HepG2 (cell line): Measurements from ENCODE around the gene CD37. TPM values are rescaled to one million over a fixed set of nuclear protein-coding genes. Genes with fewer than 3 reads are reported as not detected.
A peak's percentile ranks its signal among the peaks of the same experiment; 100 is the strongest.

Source experiments
- CENPBD1 ChIP-seq: sonication (generic); formaldehyde crosslinking; IDR thresholded peaks from 2 replicates; pipeline ENCODE4 v1.8.0; 2022; ENCODE audit warnings: missing genetic modification reagents, low read depth, mild to moderate bottlenecking, borderline replicate concordance
- ELF1 ChIP-seq: sonication (generic); formaldehyde crosslinking; IDR thresholded peaks from 2 replicates; pipeline ENCODE4 v1.4.0; 2020; ENCODE audit warnings: missing genetic modification reagents
- ERF ChIP-seq: IDR thresholded peaks from 2 replicates; pipeline ENCODE4 v1.6.1; 2018; ENCODE audit warnings: missing biosample characterization, missing genetic modification reagents
- FOXA1 ChIP-seq, 2 experiments: fragments of 450-650 bp in 1 of 2; sonication (generic) in 1 of 2; formaldehyde crosslinking in 1 of 2; IDR thresholded peaks; 2 replicates each; pipeline versions ENCODE4 v1.4.0 to v1.6.1; 2016 to 2020; ENCODE audit warnings: missing genetic modification reagents in 1 of 2
- ISL2 ChIP-seq: sonication (generic); formaldehyde crosslinking; IDR thresholded peaks from 2 replicates; pipeline ENCODE4 v1.5.0; 2020; ENCODE audit warnings: missing genetic modification reagents
- KAT7 ChIP-seq: IDR thresholded peaks from 2 replicates; pipeline ENCODE4 v1.6.1; 2018; ENCODE audit warnings: borderline replicate concordance, missing compliant biosample characterization
- MAFG ChIP-seq: sonication (generic); formaldehyde crosslinking; IDR thresholded peaks from 2 replicates; pipeline ENCODE4 v1.5.1; 2020; ENCODE audit warnings: mild to moderate bottlenecking, missing genetic modification reagents
- NFYB ChIP-seq: sonication (generic); formaldehyde crosslinking; IDR thresholded peaks from 2 replicates; pipeline ENCODE4 v1.4.0; 2020; ENCODE audit warnings: missing genetic modification reagents
- NFYC ChIP-seq: IDR thresholded peaks from 2 replicates; pipeline ENCODE4 v1.6.1; 2016; ENCODE audit warnings: missing genetic modification reagents, missing compliant biosample characterization
- POLR2G ChIP-seq: fragments of 200-400 bp; formaldehyde crosslinking; IDR thresholded peaks from 2 replicates; pipeline ENCODE4 v1.6.1; 2018; ENCODE audit warnings: mild to moderate bottlenecking, low read depth, low read length, moderate library complexity
- RBFOX2 ChIP-seq: fragments of 200-400 bp; formaldehyde crosslinking; IDR thresholded peaks from 2 replicates; pipeline ENCODE4 v1.6.1; 2017; ENCODE audit warnings: low read depth, mild to moderate bottlenecking, low read length
- SCMH1 ChIP-seq: sonication (generic); formaldehyde crosslinking; IDR thresholded peaks from 2 replicates; pipeline ENCODE4 v1.9.0; 2021; ENCODE audit warnings: missing genetic modification reagents, mild to moderate bottlenecking, borderline replicate concordance
- ZBTB7A ChIP-seq: sonication (generic); formaldehyde crosslinking; IDR thresholded peaks from 2 replicates; pipeline ENCODE4 v1.8.0; 2022; ENCODE audit warnings: mild to moderate bottlenecking, missing genetic modification reagents
- ZFP36 ChIP-seq: fragments of 150-350 bp; IDR thresholded peaks from 2 replicates; pipeline ENCODE4 v1.6.1; 2018; ENCODE audit warnings: borderline replicate concordance, low read length, low read depth; ENCODE audit not compliant: partially characterized antibody
- ZNF10 ChIP-seq: sonication (generic); formaldehyde crosslinking; IDR thresholded peaks from 2 replicates; pipeline ENCODE4 v1.4.0; 2020; ENCODE audit warnings: mild to moderate bottlenecking, low read depth, missing genetic modification reagents, borderline replicate concordance
- ZNF160 ChIP-seq: sonication (generic); formaldehyde crosslinking; IDR thresholded peaks from 2 replicates; pipeline ENCODE4 v1.8.0; 2022; ENCODE audit warnings: mild to moderate bottlenecking, inconsistent platforms, missing genetic modification reagents
- ZNF34 ChIP-seq: sonication (generic); formaldehyde crosslinking; IDR thresholded peaks from 2 replicates; pipeline ENCODE4 v1.4.0; 2020; ENCODE audit warnings: mild to moderate bottlenecking, missing genetic modification reagents, borderline replicate concordance
- ZXDC ChIP-seq: sonication (generic); formaldehyde crosslinking; IDR thresholded peaks from 2 replicates; pipeline ENCODE4 v1.5.0; 2020; ENCODE audit warnings: mild to moderate bottlenecking, missing genetic modification reagents
- polyA plus RNA-seq, 8 experiments: library from polyadenylated mRNA; depleted of rRNA in 3 of 8; stranded (reverse) in 7 of 8; unstranded in 1 of 8; fragments of >200 nt; fragmentation: Illumina TruSeq in 4 of 8; extraction: Trizol in 4 of 8; gene quantifications; 2 replicates each; pipeline versions ENCODE4 v1.2.1 to v1.2.3, GENCODE V29; 2011 to 2016; ENCODE audit warnings: low read depth in 4 of 8, missing spikeins in 1 of 8, mixed read lengths in 1 of 8; ENCODE audit not compliant: insufficient read depth in 1 of 8
- total RNA-seq, 5 experiments: library from RNA; depleted of rRNA; stranded (reverse); fragments of >200 nt; fragmentation: Illumina TruSeq; extraction: Trizol; gene quantifications; 2 replicates each; pipeline ENCODE4 v1.2.3, GENCODE V29; 2016; ENCODE audit warnings: low read depth in 1 of 5
- TF ChIP-seq, protein P1 (sequence below): sonication (generic); formaldehyde crosslinking; conservative IDR thresholded peaks from 2 replicates; pipeline ENCODE4 v1.8.1; 2023; ENCODE audit warnings: missing genetic modification reagents
- TF ChIP-seq, protein P2 (sequence below): sonication (generic); formaldehyde crosslinking; IDR thresholded peaks from 2 replicates; pipeline ENCODE4 v1.4.0; 2020; ENCODE audit warnings: missing genetic modification reagents, mild to moderate bottlenecking, borderline replicate concordance
- TF ChIP-seq, protein P3 (sequence below): sonication (generic); formaldehyde crosslinking; IDR thresholded peaks from 2 replicates; pipeline ENCODE4 v1.4.0; 2020; ENCODE audit warnings: low read depth, mild to moderate bottlenecking, missing genetic modification reagents
- TF ChIP-seq, protein P4 (sequence below): sonication (generic); formaldehyde crosslinking; IDR thresholded peaks from 2 replicates; pipeline ENCODE4 v1.5.0; 2020; ENCODE audit warnings: missing genetic modification reagents

Gene CD37
- total and polyA plus RNA-seq, 2 of the 13 experiments (the other 11 are each of a cell fraction or from before 2014, with no cell fraction given), result not detected

- TF ChIP-seq, protein P1, sequence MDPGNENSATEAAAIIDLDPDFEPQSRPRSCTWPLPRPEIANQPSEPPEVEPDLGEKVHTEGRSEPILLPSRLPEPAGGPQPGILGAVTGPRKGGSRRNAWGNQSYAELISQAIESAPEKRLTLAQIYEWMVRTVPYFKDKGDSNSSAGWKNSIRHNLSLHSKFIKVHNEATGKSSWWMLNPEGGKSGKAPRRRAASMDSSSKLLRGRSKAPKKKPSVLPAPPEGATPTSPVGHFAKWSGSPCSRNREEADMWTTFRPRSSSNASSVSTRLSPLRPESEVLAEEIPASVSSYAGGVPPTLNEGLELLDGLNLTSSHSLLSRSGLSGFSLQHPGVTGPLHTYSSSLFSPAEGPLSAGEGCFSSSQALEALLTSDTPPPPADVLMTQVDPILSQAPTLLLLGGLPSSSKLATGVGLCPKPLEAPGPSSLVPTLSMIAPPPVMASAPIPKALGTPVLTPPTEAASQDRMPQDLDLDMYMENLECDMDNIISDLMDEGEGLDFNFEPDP, result no peak
- TF ChIP-seq, protein P2, sequence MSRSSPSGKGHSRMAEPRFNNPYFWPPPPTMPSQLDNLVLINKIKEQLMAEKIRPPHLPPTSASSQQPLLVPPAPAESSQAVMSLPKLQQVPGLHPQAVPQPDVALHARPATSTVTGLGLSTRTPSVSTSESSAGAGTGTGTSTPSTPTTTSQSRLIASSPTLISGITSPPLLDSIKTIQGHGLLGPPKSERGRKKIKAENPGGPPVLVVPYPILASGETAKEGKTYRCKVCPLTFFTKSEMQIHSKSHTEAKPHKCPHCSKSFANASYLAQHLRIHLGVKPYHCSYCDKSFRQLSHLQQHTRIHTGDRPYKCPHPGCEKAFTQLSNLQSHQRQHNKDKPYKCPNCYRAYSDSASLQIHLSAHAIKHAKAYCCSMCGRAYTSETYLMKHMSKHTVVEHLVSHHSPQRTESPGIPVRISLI (CRISPR knock-in tag), result no peak
- TF ChIP-seq NFYB (CRISPR knock-in tag) (peak; percentile 81), ZFP36 (no peak), ZNF160 (CRISPR knock-in tag) (no peak), KAT7 (CRISPR knock-in tag) (no peak), ELF1 (CRISPR knock-in tag) (peak; percentile 53; the same call in 1 of the 2 replicates), SCMH1 (CRISPR knock-in tag) (no peak), ZNF10 (CRISPR knock-in tag) (no peak), ZXDC (CRISPR knock-in tag) (no peak), ERF (CRISPR knock-in tag) (no peak), ISL2 (CRISPR knock-in tag) (no peak), CENPBD1 (CRISPR knock-in tag) (no peak), RBFOX2 (no peak), ZNF34 (CRISPR knock-in tag) (no peak), NFYC (CRISPR knock-in tag) (peak; percentile 91), FOXA1 (IDR thresholded peaks at IDR 0.05) (no peak), FOXA1 (CRISPR knock-in tag; IDR thresholded peaks at IDR 0.05) (no peak), POLR2G (no peak), MAFG (CRISPR knock-in tag) (no peak), ZBTB7A (no peak)
- TF ChIP-seq, protein P3, sequence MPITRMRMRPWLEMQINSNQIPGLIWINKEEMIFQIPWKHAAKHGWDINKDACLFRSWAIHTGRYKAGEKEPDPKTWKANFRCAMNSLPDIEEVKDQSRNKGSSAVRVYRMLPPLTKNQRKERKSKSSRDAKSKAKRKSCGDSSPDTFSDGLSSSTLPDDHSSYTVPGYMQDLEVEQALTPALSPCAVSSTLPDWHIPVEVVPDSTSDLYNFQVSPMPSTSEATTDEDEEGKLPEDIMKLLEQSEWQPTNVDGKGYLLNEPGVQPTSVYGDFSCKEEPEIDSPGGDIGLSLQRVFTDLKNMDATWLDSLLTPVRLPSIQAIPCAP, result no peak
- TF ChIP-seq, protein P4, sequence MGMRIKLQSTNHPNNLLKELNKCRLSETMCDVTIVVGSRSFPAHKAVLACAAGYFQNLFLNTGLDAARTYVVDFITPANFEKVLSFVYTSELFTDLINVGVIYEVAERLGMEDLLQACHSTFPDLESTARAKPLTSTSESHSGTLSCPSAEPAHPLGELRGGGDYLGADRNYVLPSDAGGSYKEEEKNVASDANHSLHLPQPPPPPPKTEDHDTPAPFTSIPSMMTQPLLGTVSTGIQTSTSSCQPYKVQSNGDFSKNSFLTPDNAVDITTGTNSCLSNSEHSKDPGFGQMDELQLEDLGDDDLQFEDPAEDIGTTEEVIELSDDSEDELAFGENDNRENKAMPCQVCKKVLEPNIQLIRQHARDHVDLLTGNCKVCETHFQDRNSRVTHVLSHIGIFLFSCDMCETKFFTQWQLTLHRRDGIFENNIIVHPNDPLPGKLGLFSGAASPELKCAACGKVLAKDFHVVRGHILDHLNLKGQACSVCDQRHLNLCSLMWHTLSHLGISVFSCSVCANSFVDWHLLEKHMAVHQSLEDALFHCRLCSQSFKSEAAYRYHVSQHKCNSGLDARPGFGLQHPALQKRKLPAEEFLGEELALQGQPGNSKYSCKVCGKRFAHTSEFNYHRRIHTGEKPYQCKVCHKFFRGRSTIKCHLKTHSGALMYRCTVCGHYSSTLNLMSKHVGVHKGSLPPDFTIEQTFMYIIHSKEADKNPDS (CRISPR knock-in tag), result no peak
Measured at GRCh38 chr19:49331616-49332055, 3.6 kb upstream of the CD37 start (continued).
